T-cell (primary cell): ENCODE data around the gene DPH5. TPM values are rescaled to one million over a fixed set of nuclear protein-coding genes. Genes with fewer than 3 reads are reported as not detected.
"Not testable (repeated sequence)": the region's sequence is repeated elsewhere in the genome, so short reads cannot be mapped to it uniquely, and the experiment has no call there.

Experiments
- ATAC-seq, 4 experiments: fragments of 200-7000 bp in 3 of 4; fragments of 150-1000 bp in 1 of 4; cut with Tn5 transposase; replicated peaks in 1 of 4; 1 replicate in 3 of 4; 2 replicates in 1 of 4; pipeline ENCODE4 v1.10.0; 2021; ENCODE audit warnings: moderate library complexity in 3 of 4, mild to moderate bottlenecking in 2 of 4, moderate number of reproducible peaks in 1 of 4
- CTCF ChIA-PET, 2 donors: fragments of 300-600 bp; sonication (Branson Sonifier 250); formaldehyde crosslinking; loops; one replicate each; lab custom pipeline; 2022; ENCODE audit warnings: antibody characterized with exemption in 2 of 2; lab: Charles Lee
- POLR2A ChIA-PET, 2 donors: fragments of 300-600 bp; sonication (Branson Sonifier 250); formaldehyde crosslinking; loops; one replicate each; lab custom pipeline; 2022; ENCODE audit warnings: antibody characterized with exemption in 2 of 2; lab: Charles Lee
- DNase-seq, 35 experiments: peaks; one replicate each; pipeline versions ENCODE4 v3.0.0 to v3.0.0-alpha.2; 2013 to 2023
- H3K27ac ChIP-seq: one replicate; pipeline ENCODE4 v1.5.1; 2013; ENCODE audit warnings: low read length
- H3K27me3 ChIP-seq, 2 experiments: replicated peaks in 1 of 2; 1 replicate in 1 of 2; 2 replicates in 1 of 2; pipeline versions ENCODE4 v1.6.1 to v1.7.0; 2013; ENCODE audit warnings: low read length in 1 of 2, mixed read lengths in 1 of 2; ENCODE audit not compliant: control insufficient read depth in 2 of 2, insufficient read depth in 2 of 2; ENCODE audit errors: extremely low read depth in 1 of 2
- H3K36me3 ChIP-seq, 2 donors: 1 replicate in 1 of 2; 2 replicates in 1 of 2; pipeline versions ENCODE4 v1.6.1 to v1.7.0; 2013; ENCODE audit warnings: low read length in 1 of 2; ENCODE audit not compliant: control insufficient read depth in 2 of 2, insufficient read depth in 1 of 2; ENCODE audit errors: extremely low read depth in 1 of 2
- H3K4me1 ChIP-seq, 2 experiments: 1 replicate in 1 of 2; 2 replicates in 1 of 2; pipeline versions ENCODE4 v1.6.1 to v1.7.0; 2013; ENCODE audit warnings: low read length in 2 of 2, mixed read lengths in 1 of 2; ENCODE audit not compliant: insufficient read depth in 2 of 2, control insufficient read depth in 1 of 2; ENCODE audit errors: extremely low read depth in 1 of 2
- H3K4me3 ChIP-seq, 2 donors: 1 replicate in 1 of 2; 2 replicates in 1 of 2; pipeline versions ENCODE4 v1.5.1 to v1.7.0; 2013; ENCODE audit warnings: mild to moderate bottlenecking in 2 of 2, low read length in 1 of 2, moderate library complexity in 1 of 2; ENCODE audit not compliant: control insufficient read depth in 1 of 2; ENCODE audit errors: extremely low read depth in 1 of 2
- H3K9me3 ChIP-seq: 2 replicates; pipeline ENCODE4 v1.7.0; 2013
- H3K27ac Mint-ChIP-seq, 2 donors: one replicate each; pipeline ENCODE4 v1.8.0; 2020 to 2021; ENCODE audit warnings: mild to moderate bottlenecking in 2 of 2, mixed read lengths in 2 of 2
- H3K27me3 Mint-ChIP-seq, 2 donors: one replicate each; pipeline ENCODE4 v1.8.0; 2021 to 2022; ENCODE audit warnings: mixed read lengths in 2 of 2
- H3K36me3 Mint-ChIP-seq: one replicate; pipeline ENCODE4 v1.8.0; 2021; ENCODE audit warnings: mixed read lengths
- H3K4me1 Mint-ChIP-seq, 3 donors: one replicate each; pipeline ENCODE4 v1.8.0; 2020 to 2022; ENCODE audit warnings: mixed read lengths in 3 of 3, mild to moderate bottlenecking in 1 of 3
- H3K4me3 Mint-ChIP-seq, 3 donors: one replicate each; pipeline ENCODE4 v1.8.0; 2020 to 2022; ENCODE audit warnings: mild to moderate bottlenecking in 3 of 3, mixed read lengths in 3 of 3, moderate library complexity in 3 of 3
- H3K9me3 Mint-ChIP-seq, 3 donors: one replicate each; pipeline ENCODE4 v1.8.0; 2020 to 2022; ENCODE audit warnings: mixed read lengths in 3 of 3
- WGBS: methylation state at CpG from one replicate; pipeline ENCODE4 v1.1.5; 2013; ENCODE audit warnings: missing lambda C conversion rate; ENCODE audit not compliant: insufficient coverage; 5-methylcytosine and 5-hydroxymethylcytosine counted together
- total RNA-seq, 35 experiments: library from RNA in 6 of 35; stranded (reverse) in 6 of 35; fragments of 120-200 nt in 1 of 35; gene quantifications; one replicate each; pipeline versions ENCODE4 v1.2.1 to v1.2.4 and lab custom pipeline; 2013 to 2026

Gene DPH5
- total RNA-seq, 5 donors from 2014 or later (not counting 1 experiment from before 2014, with no cell fraction given): 42.7 to 65.6 (median 45.0) TPM

DNA sequence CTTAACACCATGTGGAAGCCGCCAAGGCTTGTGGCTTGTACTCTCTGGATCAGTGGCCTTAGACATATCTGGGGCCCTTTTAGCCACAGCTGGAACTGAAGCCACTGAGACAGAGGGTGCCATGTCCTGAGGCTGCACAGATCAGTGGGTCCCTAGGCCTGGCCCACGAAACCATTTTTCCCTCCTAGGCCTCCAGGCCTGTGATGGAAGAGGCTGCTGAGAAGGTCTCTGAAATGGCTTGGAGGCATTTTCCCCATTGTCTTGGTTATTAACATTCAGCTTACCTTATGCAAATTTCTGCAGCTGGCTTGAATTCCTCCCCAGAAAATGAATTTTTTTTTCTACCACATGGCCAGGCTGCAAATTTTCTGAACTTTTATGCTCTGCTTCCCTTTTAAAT is 15.1 kb upstream of the DPH5 start:
- Histone ChIP-seq H3K4me3 (no peak overlapping the region), H3K36me3 (peaks cover 0 to 22% of the 10 kb centered on the region in 2 donors), H3K27me3 (no peaks in the 10 kb centered on the region), H3K9me3 (no peaks in the 10 kb centered on the region), H3K27ac (no peak overlapping the region), H3K4me1 (peaks cover 1 to 4% of the 10 kb centered on the region in 2 experiments)
- CTCF ChIA-PET: interaction anchor here in 1 of 2 donors (0.6 kb wide), 1 partner anchor 10 kb away, joined by 3 read pairs; no protein-coding TSS in a partner anchor
- Mint-ChIP-seq H3K27ac (no peak overlapping the region), H3K4me3 (no peak overlapping the region), H3K36me3 (peaks cover 38% of the 10 kb centered on the region), H3K27me3 (no peaks in the 10 kb centered on the region), H3K4me1 (peaks cover 7 to 27% (median 27%) of the 10 kb centered on the region in 3 donors), H3K9me3 (peaks cover 0 to 12% (median 8%) of the 10 kb centered on the region in 3 donors)
- DNase-seq (no peak), ATAC-seq (no peak)
- 88% methylated on average over 1 of the region's 2 CpGs for WGBS
- POLR2A ChIA-PET: no interaction called here

DNA sequence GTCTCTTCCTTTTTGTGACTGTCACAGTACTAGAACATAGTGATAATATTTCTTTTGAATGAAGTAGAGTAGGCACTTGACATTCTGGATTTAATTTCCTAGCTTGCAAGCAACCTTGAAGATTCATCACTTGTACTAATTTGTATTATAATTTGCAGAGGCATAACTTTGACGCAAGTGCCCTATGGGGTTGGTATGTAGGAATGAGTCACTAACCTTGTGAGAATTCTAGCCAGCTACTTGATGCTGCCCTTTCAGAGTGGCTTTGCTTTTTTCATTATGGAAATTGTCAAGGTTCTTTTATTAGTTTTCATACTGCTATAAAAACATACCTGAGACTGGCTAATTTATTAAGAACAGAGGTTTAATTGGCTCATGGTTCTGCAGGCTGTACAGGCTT is 13.7 kb upstream of the DPH5 start:
- no peak overlapping the region for H3K4me3 ChIP-seq
- H3K36me3 Mint-ChIP-seq: peaks cover 36% of the 10 kb centered on the region
- H3K27me3 Mint-ChIP-seq: no peaks in the 10 kb centered on the region
- ATAC-seq: no peak
- CTCF ChIA-PET: no interaction called here
- WGBS: no CpG with 5 or more reads among the region's 1 CpG
- DNase-seq: no peak
- no peaks in the 10 kb centered on the region for H3K27me3 ChIP-seq
- H3K27ac ChIP-seq: no peak overlapping the region
- H3K27ac Mint-ChIP-seq: no peak overlapping the region
- peaks cover 0 to 12% (median 8%) of the 10 kb centered on the region in 3 donors for H3K9me3 Mint-ChIP-seq
- POLR2A ChIA-PET: no interaction called here
- H3K4me1 ChIP-seq: peaks cover 6 to 14% of the 10 kb centered on the region in 2 experiments
- peaks cover 18 to 38% (median 36%) of the 10 kb centered on the region in 3 donors for H3K4me1 Mint-ChIP-seq
- no peak overlapping the region for H3K4me3 Mint-ChIP-seq
- peaks cover 0 to 22% of the 10 kb centered on the region in 2 donors for H3K36me3 ChIP-seq
- H3K9me3 ChIP-seq: no peaks in the 10 kb centered on the region

DNA sequence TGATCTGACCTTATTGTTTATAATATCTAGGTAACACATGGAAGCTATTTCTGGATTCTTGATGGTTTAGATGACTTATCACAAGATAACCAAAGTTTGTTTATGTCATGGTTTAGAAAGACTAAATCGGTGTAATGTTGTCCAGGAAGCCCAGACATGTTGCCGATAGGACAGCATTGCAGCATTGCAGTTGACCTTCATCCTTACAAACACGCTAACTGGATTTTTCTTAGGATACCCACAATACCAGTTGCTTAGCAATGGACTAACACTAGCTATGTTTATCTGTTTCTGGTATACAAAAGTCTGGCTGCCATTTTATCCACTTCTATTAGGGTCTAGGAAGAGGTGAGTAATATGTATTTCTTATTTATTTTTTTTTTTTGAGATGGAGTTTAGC is 11.7 kb upstream of the DPH5 start:
- H3K4me3 Mint-ChIP-seq: no peak overlapping the region
- H3K27me3 Mint-ChIP-seq: no peaks in the 10 kb centered on the region
- Histone ChIP-seq H3K27me3 (no peaks in the 10 kb centered on the region), H3K36me3 (peaks cover 0 to 22% of the 10 kb centered on the region in 2 donors), H3K4me1 (peaks cover 6 to 14% of the 10 kb centered on the region in 2 experiments), H3K9me3 (no peaks in the 10 kb centered on the region), H3K27ac (no peak overlapping the region), H3K4me3 (no peak overlapping the region)
- POLR2A ChIA-PET: interaction anchor here (0.5 to 0.6 kb wide), 2 partner anchors 65 to 96 kb away, joined by 3 read pairs; no protein-coding TSS in a partner anchor
- DNase-seq: no peak
- ATAC-seq: no peak
- H3K36me3 Mint-ChIP-seq: peaks cover 42% of the 10 kb centered on the region
- WGBS: no CpG with 5 or more reads among the region's 3 CpGs
- CTCF ChIA-PET: interaction anchor here (0.6 kb wide), 2 partner anchors 197 to 250 kb away, joined by 3 to 4 read pairs; no protein-coding TSS in a partner anchor
- no peak overlapping the region for H3K27ac Mint-ChIP-seq
- H3K9me3 Mint-ChIP-seq: peaks cover 0 to 16% (median 8%) of the 10 kb centered on the region in 3 donors
- H3K4me1 Mint-ChIP-seq: peaks cover 19 to 49% (median 40%) of the 10 kb centered on the region in 3 donors

DNA sequence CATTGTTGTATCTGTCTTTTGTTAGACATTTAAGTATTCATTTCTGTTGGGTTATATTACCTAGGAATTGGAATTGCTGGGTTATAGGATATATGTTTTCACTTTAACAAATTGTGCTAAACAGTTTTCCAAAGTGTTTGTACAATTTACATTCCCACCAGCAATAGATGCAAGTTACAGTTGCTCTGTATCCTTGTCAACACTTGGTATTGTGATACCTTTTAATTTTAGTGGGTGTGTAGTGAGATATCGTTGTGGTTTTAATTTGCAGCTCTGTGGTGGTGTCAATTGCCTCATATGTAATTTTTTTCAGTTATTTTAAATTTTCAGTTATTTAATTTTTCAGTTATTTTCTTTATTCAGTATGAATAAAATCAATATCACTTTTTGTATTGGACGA is 7.4 kb upstream of the DPH5 start:
- ChIA-PET POLR2A (interaction anchor here (0.5 to 1.0 kb wide), 2 partner anchors 8 to 14 kb away, joined by 3 read pairs; no protein-coding TSS in a partner anchor), CTCF (no interaction called here)
- peaks cover 30% of the 10 kb centered on the region for H3K36me3 Mint-ChIP-seq
- no peaks in the 10 kb centered on the region for H3K9me3 ChIP-seq
- H3K27me3 Mint-ChIP-seq: no peaks in the 10 kb centered on the region
- WGBS: no CpG with 5 or more reads among the region's 2 CpGs
- no peak overlapping the region for H3K4me3 Mint-ChIP-seq
- no peak overlapping the region for H3K4me3 ChIP-seq
- no peak overlapping the region for H3K27ac ChIP-seq
- H3K9me3 Mint-ChIP-seq: peaks cover 0 to 4% (median 0%) of the 10 kb centered on the region in 3 donors
- no peak for ATAC-seq
- no peak for DNase-seq
- peaks cover 6 to 28% of the 10 kb centered on the region in 2 experiments for H3K4me1 ChIP-seq
- peaks cover 46 to 69% (median 57%) of the 10 kb centered on the region in 3 donors for H3K4me1 Mint-ChIP-seq
- H3K27me3 ChIP-seq: no peaks in the 10 kb centered on the region
- H3K27ac Mint-ChIP-seq: no peak overlapping the region
- peaks cover 0 to 7% of the 10 kb centered on the region in 2 donors for H3K36me3 ChIP-seq

DNA sequence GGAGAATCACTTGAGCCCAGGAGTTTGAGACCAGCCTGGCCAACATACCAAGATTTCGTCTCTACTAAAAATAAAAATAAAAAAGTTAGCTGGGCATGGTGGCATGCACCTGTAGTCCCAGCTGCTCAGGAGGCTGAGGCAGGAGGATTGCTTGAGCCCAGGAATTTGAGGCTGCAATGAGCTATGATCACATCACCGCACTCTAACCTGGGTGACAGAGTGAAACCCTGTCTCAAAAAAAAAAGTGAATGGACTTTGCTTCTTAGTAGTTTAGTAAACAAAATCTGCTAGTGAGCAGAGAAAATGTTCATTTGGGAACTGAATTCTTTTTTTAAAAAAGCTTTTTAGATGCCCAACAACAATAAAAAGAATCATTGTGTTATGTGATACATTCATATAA is 6.5 kb upstream of the DPH5 start:
- H3K9me3 ChIP-seq, ATAC-seq, H3K9me3 Mint-ChIP-seq, CTCF ChIA-PET, DNase-seq, H3K27ac Mint-ChIP-seq, H3K27me3 Mint-ChIP-seq, H3K27ac ChIP-seq, H3K4me3 Mint-ChIP-seq, H3K4me3 ChIP-seq, H3K27me3 ChIP-seq, H3K36me3 ChIP-seq: not testable (repeated sequence)
- WGBS: no CpG with 5 or more reads among the region's 2 CpGs
- peaks cover 55 to 75% (median 63%) of the 10 kb centered on the region in 3 donors for H3K4me1 Mint-ChIP-seq
- H3K4me1 ChIP-seq: peaks cover 12 to 35% of the 10 kb centered on the region in 2 experiments
- H3K36me3 Mint-ChIP-seq: peaks cover 31% of the 10 kb centered on the region
- POLR2A ChIA-PET: interaction anchor here in 1 of 2 donors (0.6 kb wide), 1 partner anchor 134 kb away, joined by 3 read pairs; no protein-coding TSS in a partner anchor

DNA sequence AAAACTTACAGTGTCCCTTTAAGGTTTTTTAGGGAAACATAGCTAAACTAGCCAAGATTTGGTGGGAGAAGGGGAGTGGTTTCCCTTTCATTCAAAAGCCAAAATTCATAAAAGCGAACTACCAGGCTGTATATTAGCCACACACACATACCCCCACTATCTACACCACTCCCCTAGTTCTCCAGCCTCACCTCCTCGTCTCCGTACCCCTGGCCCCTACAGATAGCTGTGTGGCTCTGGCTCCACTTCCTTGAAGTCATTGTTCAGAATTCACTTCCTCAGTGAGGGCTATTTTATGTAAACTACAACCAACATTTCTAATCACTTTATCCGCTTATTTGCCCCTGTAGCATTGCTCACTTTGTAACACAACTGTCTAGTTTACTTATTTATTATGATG is 5.3 kb upstream of the DPH5 start:
- Mint-ChIP-seq H3K4me1 (peaks cover 59 to 78% (median 67%) of the 10 kb centered on the region in 3 donors), H3K36me3 (peaks cover 24% of the 10 kb centered on the region), H3K27ac (peak overlapping the region; percentile 24 to 32), H3K9me3 (peaks cover 0 to 4% (median 0%) of the 10 kb centered on the region in 3 donors), H3K4me3 (no peak overlapping the region), H3K27me3 (no peaks in the 10 kb centered on the region)
- no peak for DNase-seq
- H3K4me1 ChIP-seq: peaks cover 15 to 41% of the 10 kb centered on the region in 2 experiments
- no peaks in the 10 kb centered on the region for H3K36me3 ChIP-seq
- H3K27me3 ChIP-seq: no peaks in the 10 kb centered on the region
- no peak overlapping the region for H3K27ac ChIP-seq
- CTCF ChIA-PET: interaction anchor here in 1 of 2 donors (0.6 kb wide), 1 partner anchor 10 kb away, joined by 3 read pairs; no protein-coding TSS in a partner anchor
- 100% methylated on average over 1 of the region's 4 CpGs for WGBS
- no peak for ATAC-seq
- no peak overlapping the region for H3K4me3 ChIP-seq
- no peaks in the 10 kb centered on the region for H3K9me3 ChIP-seq
- POLR2A ChIA-PET: interaction anchor here (0.6 to 0.7 kb wide), 3 partner anchors 29 to 659 kb away, joined by 3 read pairs; no protein-coding TSS in a partner anchor
